HG02678 (cell line): Measurements from ENCODE around the gene CXCR6.
A peak's percentile ranks its signal among the peaks of the same experiment; 100 is the strongest.

Source experiments
- ATAC-seq: cut with Tn5 transposase; IDR thresholded peaks from one replicate; pipeline ENCODE4 v1.9.1; 2021; ENCODE audit warnings: mild to moderate bottlenecking, moderate library complexity; ENCODE audit not compliant: unreplicated experiment

Gene CXCR6

GRCh38 chr3:45966950-45967640 is 23.8 kb downstream of the CXCR6 start:
- no peak for ATAC-seq

- no peak for ATAC-seq
Measured at GRCh38 chr3:45967724-45968123, 24.5 kb downstream of the CXCR6 start.

- ATAC-seq, result no peak
Measured at GRCh38 chr3:45968149-45968548, 24.9 kb downstream of the CXCR6 start.

- ATAC-seq, result no peak
Measured at GRCh38 chr3:45968706-45969105, 25.4 kb downstream of the CXCR6 start.

- no peak for ATAC-seq
Measured at GRCh38 chr3:45969116-45969515, 25.9 kb downstream of the CXCR6 start.

- no peak for ATAC-seq
Measured at GRCh38 chr3:45969953-45970352, 26.7 kb downstream of the CXCR6 start.

- ATAC-seq, result peak; percentile 62
Measured at GRCh38 chr3:45972534-45973402, 29.5 kb downstream of the CXCR6 start.

GRCh38 chr3:45974686-45975085 is 31.4 kb downstream of the CXCR6 start:
- no peak for ATAC-seq

- no peak for ATAC-seq
Measured at GRCh38 chr3:45975686-45976085, 32.4 kb downstream of the CXCR6 start.

GRCh38 chr3:45976191-45977091 is 33.2 kb downstream of the CXCR6 start:
- ATAC-seq, result no peak

GRCh38 chr3:45978006-45978761 is 34.9 kb downstream of the CXCR6 start:
- ATAC-seq, result no peak

GRCh38 chr3:45979378-45979777 is 36.1 kb downstream of the CXCR6 start:
- no peak for ATAC-seq

GRCh38 chr3:45980229-45980813 is 37.1 kb downstream of the CXCR6 start:
- ATAC-seq, result no peak

- no peak for ATAC-seq
Measured at GRCh38 chr3:45980819-45981218, 37.6 kb downstream of the CXCR6 start.

- ATAC-seq, result no peak
Measured at GRCh38 chr3:45981346-45982074, 38.2 kb downstream of the CXCR6 start.

GRCh38 chr3:45983770-45984169 is 40.5 kb downstream of the CXCR6 start:
- ATAC-seq, result no peak

GRCh38 chr3:45984331-45985312 is 41.4 kb downstream of the CXCR6 start:
- ATAC-seq, result no peak
